ENCODE data around the gene PKDREJ. TPM values are rescaled to one million over a fixed set of nuclear protein-coding genes. Genes with fewer than 3 reads are reported as not detected.

Gene PKDREJ
- total and polyA plus RNA-seq, 2 of the 4 experiments (the other 2 are of a cell fraction): 0.02 TPM; not detected in 1

- Histone ChIP-seq H4K8ac (ENCODE audit: low read depth in 2 of 2, low read length in 2 of 2) (no peak overlapping the region), H3K23ac (ENCODE audit: low read depth, low read length) (no peak overlapping the region), H3K36me3 (ENCODE audit: control insufficient read depth, insufficient read depth, low read length) (no peaks in the 10 kb centered on the region), H3K9ac (ENCODE audit: low read depth, low read length) (no peak overlapping the region), H3K9me1 (ENCODE audit: insufficient read depth, low read length) (peaks cover 4% of the 10 kb centered on the region; the same call in 1 of the 2 replicates), H3K4me1 (ENCODE audit: control insufficient read depth, insufficient read depth, low read length) (peaks cover 2% of the 10 kb centered on the region; the same call in 1 of the 2 replicates), H3K27ac (ENCODE audit: insufficient read depth, low read length) (no peak overlapping the region), H3K27me3 (ENCODE audit: control insufficient read depth, insufficient read depth, low read length) (peaks cover 17% of the 10 kb centered on the region), H3K79me1 (ENCODE audit: low read depth in 1 of 2, low read length in 2 of 2) (peaks cover under 1% of the 10 kb centered on the region in 2 experiments; a peak in 1 of 4 replicates), H2AK9ac (replicated peaks; ENCODE audit: low read depth, low read length, poor library complexity) (no peak overlapping the region), H3K14ac (replicated peaks; ENCODE audit: low read depth, low read length) (no peak overlapping the region), H3K4me2 (ENCODE audit: low read depth, low read length) (no peak overlapping the region), H2BK120ac (ENCODE audit: low read depth, low read length) (no peak overlapping the region), H3K4ac (ENCODE audit: low read depth, low read length) (no peak overlapping the region), H4K5ac (ENCODE audit: low read depth, low read length) (no peak overlapping the region), H2BK5ac (ENCODE audit: low read depth, low read length, poor library complexity, severe bottlenecking) (no peak overlapping the region), H3K56ac (ENCODE audit: extremely low read depth, insufficient read depth, low read length) (no peak overlapping the region), H4K91ac (ENCODE audit: insufficient read depth, low read depth, low read length) (no peak overlapping the region), H3K18ac (ENCODE audit: low read depth, low read length) (no peak overlapping the region), H2BK20ac (ENCODE audit: low read depth, low read length) (no peak overlapping the region), H3K4me3 (ENCODE audit: insufficient read depth, low read depth, low read length) (no peak overlapping the region), H2AK5ac (ENCODE audit: low read depth, low read length) (no peak overlapping the region), H2AFZ (replicated peaks; ENCODE audit: low read length, poor library complexity) (no peak overlapping the region), H3K9me3 (ENCODE audit: control insufficient read depth, insufficient read depth, low read length) (peaks cover 13% of the 10 kb centered on the region), H2BK15ac (ENCODE audit: low read depth, low read length) (no peak overlapping the region), H4K20me1 (ENCODE audit: insufficient read depth, low read length) (no peaks in the 10 kb centered on the region)
- DNase-seq (peak; percentile 63), ATAC-seq (ENCODE audit: low read depth) (peak; percentile 54)
- dilution Hi-C loops (cut with HindIII; ENCODE audit: low sequenced_read_pairs, unreplicated experiment) (no loop called here), in situ Hi-C loops (cut with MboI; ENCODE audit: low sequenced_read_pairs) (no loop called here), intact Hi-C loops (cut with micrococcal nuclease) (no loop called here)
- TF ChIP-seq FOS (IDR thresholded peaks at IDR 0.05; ENCODE audit: low read depth, low read length): peak; percentile 54
- TF ChIP-seq CHD1 (IDR thresholded peaks at IDR 0.05; ENCODE audit: low read depth, low read length): no peak
- TF ChIP-seq NFE2L2 (IDR thresholded peaks at IDR 0.05; ENCODE audit: low read depth, low read length): 0 out of 2 replicates have a peak, but pooled peaks have one; percentile 3
- TF ChIP-seq RFX5 (IDR thresholded peaks at IDR 0.05; ENCODE audit: low read depth, low read length): no peak
- TF ChIP-seq MXI1 (IDR thresholded peaks at IDR 0.05; ENCODE audit: borderline replicate concordance, low read depth, low read length): no peak
- TF ChIP-seq MAFK (IDR thresholded peaks at IDR 0.05; ENCODE audit: low read depth, low read length): peak; percentile 48; the same call in 1 of the 2 replicates
- TF ChIP-seq, protein P1, sequence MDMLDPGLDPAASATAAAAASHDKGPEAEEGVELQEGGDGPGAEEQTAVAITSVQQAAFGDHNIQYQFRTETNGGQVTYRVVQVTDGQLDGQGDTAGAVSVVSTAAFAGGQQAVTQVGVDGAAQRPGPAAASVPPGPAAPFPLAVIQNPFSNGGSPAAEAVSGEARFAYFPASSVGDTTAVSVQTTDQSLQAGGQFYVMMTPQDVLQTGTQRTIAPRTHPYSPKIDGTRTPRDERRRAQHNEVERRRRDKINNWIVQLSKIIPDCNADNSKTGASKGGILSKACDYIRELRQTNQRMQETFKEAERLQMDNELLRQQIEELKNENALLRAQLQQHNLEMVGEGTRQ (IDR thresholded peaks at IDR 0.05; ENCODE audit: low read depth, low read length): no peak
- TF ChIP-seq SMC3 (IDR thresholded peaks at IDR 0.05; ENCODE audit: low read depth, low read length): no peak
- no peak for TF ChIP-seq RCOR1 (IDR thresholded peaks at IDR 0.05; ENCODE audit: insufficient replicate concordance, low read length)
- TF ChIP-seq POLR2A (IDR thresholded peaks at IDR 0.05; ENCODE audit: low read depth, low read length): no peak
- TF ChIP-seq ELK1 (IDR thresholded peaks at IDR 0.05; ENCODE audit: borderline replicate concordance, low read depth, low read length): no peak
- TF ChIP-seq RAD21 (IDR thresholded peaks at IDR 0.05; ENCODE audit: low read length): no peak
- no peak for TF ChIP-seq MAZ (IDR thresholded peaks at IDR 0.05; ENCODE audit: borderline replicate concordance, low read depth, low read length)
- TF ChIP-seq BHLHE40 (IDR thresholded peaks at IDR 0.05; ENCODE audit: low read depth, low read length): no peak
- TF ChIP-seq CTCF (conservative IDR thresholded peaks at IDR 0.05; ENCODE audit: low read depth, low read length): no peak
- TF ChIP-seq CEBPB (IDR thresholded peaks at IDR 0.05; ENCODE audit: low read depth, low read length): no peak
- ChIA-PET POLR2A (ENCODE audit: unreplicated experiment) (no interaction called here), CTCF (no interaction called here)
- no TSS peak for BruUV-seq (replicated peaks)
- WGBS, 2 experiments (ENCODE audit: extremely low coverage in 2 of 2, insufficient read length in 1 of 2): 49% methylated on average over 5 of the region's 8 CpGs; no CpG with 5 or more reads in 1 of the 2 experiments
These were observed 6.7 kb downstream of the PKDREJ start for GRCh38 chr22:46256358-46256958.
